GM19023 (cell line): Measurements from ENCODE around the gene RFC1.
"Not testable (repeated sequence)": the region's sequence is repeated elsewhere in the genome, so short reads cannot be mapped to it uniquely, and the experiment has no call there.

Source experiments
- ATAC-seq: cut with Tn5 transposase; IDR thresholded peaks from one replicate; pipeline ENCODE4 v1.9.1; 2021; ENCODE audit warnings: mild to moderate bottlenecking, moderate library complexity; ENCODE audit not compliant: unreplicated experiment

RFC1 gene

GRCh38 chr4:39365830-39366771 is at the start of gene RFC1:
TSS of gene RFC1 (minus strand) at chr4:39366362. CDS start at chr4:39366241, 121 bp downstream.
- ATAC-seq: peak; percentile 91

GRCh38 chr4:39415678-39416283 is 49.6 kb upstream of the RFC1 start:
- ATAC-seq: no peak

- not testable (repeated sequence) for ATAC-seq
Measured at GRCh38 chr4:39411561-39411960, 45.4 kb upstream of the RFC1 start.

- no peak for ATAC-seq
Measured at GRCh38 chr4:39410415-39410814, 44.3 kb upstream of the RFC1 start.

- no peak for ATAC-seq
Measured at GRCh38 chr4:39407584-39407885, 41.4 kb upstream of the RFC1 start.

- ATAC-seq: no peak
Measured at GRCh38 chr4:39406763-39407583, 40.8 kb upstream of the RFC1 start, which contains the start of gene KLB. TSS of gene KLB (plus strand) at chr4:39406930. CDS start at chr4:39406950, 20 bp downstream.

- ATAC-seq: not testable (repeated sequence)
Measured at GRCh38 chr4:39401640-39402039, 35.5 kb upstream of the RFC1 start.

- no peak for ATAC-seq
Measured at GRCh38 chr4:39394706-39395105, 28.5 kb upstream of the RFC1 start.

- no peak for ATAC-seq
Measured at GRCh38 chr4:39390603-39391002, 24.4 kb upstream of the RFC1 start.

GRCh38 chr4:39384563-39384962 is 18.4 kb upstream of the RFC1 start:
- ATAC-seq: no peak

GRCh38 chr4:39383690-39384089 is 17.5 kb upstream of the RFC1 start:
- ATAC-seq: no peak

- ATAC-seq: no peak
Measured at GRCh38 chr4:39375478-39375877, 9.3 kb upstream of the RFC1 start.

GRCh38 chr4:39371209-39371608 is 5.0 kb upstream of the RFC1 start:
- ATAC-seq: not testable (repeated sequence)

- no peak for ATAC-seq
Measured at GRCh38 chr4:39369301-39369700, 3.1 kb upstream of the RFC1 start.

- ATAC-seq: no peak
Measured at GRCh38 chr4:39367166-39367565, 1.0 kb upstream of the RFC1 start.

GRCh38 chr4:39365360-39365759 is 802 bp downstream of the RFC1 start:
- no peak for ATAC-seq

- ATAC-seq: no peak
Measured at GRCh38 chr4:39363773-39364393, 2.3 kb downstream of the RFC1 start.

GRCh38 chr4:39362827-39363226 is 3.3 kb downstream of the RFC1 start:
- ATAC-seq: no peak

- ATAC-seq: not testable (repeated sequence)
Measured at GRCh38 chr4:39360611-39361010, 5.6 kb downstream of the RFC1 start.

GRCh38 chr4:39357002-39357401 is 9.2 kb downstream of the RFC1 start:
- ATAC-seq: no peak

- no peak for ATAC-seq
Measured at GRCh38 chr4:39354254-39354552, 12.0 kb downstream of the RFC1 start.
